ENCODE data around the gene PSTK.

PSTK gene

GRCh38 chr10:122988501-122988900 lies 8.3 kb downstream of the PSTK start:
- TF ChIP-seq EZH2phosphoT487 (IDR thresholded peaks at IDR 0.05; ENCODE audit: borderline replicate concordance): no peak
- no peak for TF ChIP-seq CTCF (conservative IDR thresholded peaks at IDR 0.05; ENCODE audit: low read length)
- H2AFZ ChIP-seq (ENCODE audit: low read length): no peak overlapping the region
- no peaks in the 10 kb centered on the region for H3K27me3 ChIP-seq (ENCODE audit: insufficient read depth, low read length, poor library complexity, severe bottlenecking)
- H3K9me3 ChIP-seq (ENCODE audit: insufficient read depth, low read depth, low read length): no peaks in the 10 kb centered on the region
- H3K4me1 ChIP-seq (ENCODE audit: insufficient read depth, low read length, poor library complexity, severe bottlenecking): no peaks in the 10 kb centered on the region
- H3K9me2 ChIP-seq (replicated peaks; ENCODE audit: low read depth, low read length): no peaks in the 10 kb centered on the region
- H3K4me2 ChIP-seq (ENCODE audit: low read depth, low read length, poor library complexity, severe bottlenecking): no peak overlapping the region
- H3K79me2 ChIP-seq (ENCODE audit: insufficient read depth, low read length): no peaks in the 10 kb centered on the region
- no peaks in the 10 kb centered on the region for H4K20me1 ChIP-seq (ENCODE audit: insufficient read depth, low read length, poor library complexity, severe bottlenecking)
- no peak overlapping the region for H3K9ac ChIP-seq (ENCODE audit: low read depth, low read length, poor library complexity, severe bottlenecking)
- H3K4me3 ChIP-seq (ENCODE audit: low read length, poor library complexity, severe bottlenecking): no peak overlapping the region
- H3K36me3 ChIP-seq (ENCODE audit: insufficient read depth, low read length): peaks cover 7% of the 10 kb centered on the region; the same call in 1 of the 2 replicates
- H3F3A ChIP-seq (ENCODE audit: low read depth): no peaks in the 10 kb centered on the region

GRCh38 chr10:122990278-122990677 lies 10.1 kb downstream of the PSTK start:
- H3K79me2 ChIP-seq (ENCODE audit: insufficient read depth, low read length): no peaks in the 10 kb centered on the region
- no peaks in the 10 kb centered on the region for H3K27me3 ChIP-seq (ENCODE audit: insufficient read depth, low read length, poor library complexity, severe bottlenecking)
- H3K9ac ChIP-seq (ENCODE audit: low read depth, low read length, poor library complexity, severe bottlenecking): no peak overlapping the region
- H4K20me1 ChIP-seq (ENCODE audit: insufficient read depth, low read length, poor library complexity, severe bottlenecking): no peaks in the 10 kb centered on the region
- TF ChIP-seq CTCF (conservative IDR thresholded peaks at IDR 0.05; ENCODE audit: low read length): no peak
- no peak for TF ChIP-seq EZH2phosphoT487 (IDR thresholded peaks at IDR 0.05; ENCODE audit: borderline replicate concordance)
- H3F3A ChIP-seq (ENCODE audit: low read depth): no peaks in the 10 kb centered on the region
- no peak overlapping the region for H3K4me2 ChIP-seq (ENCODE audit: low read depth, low read length, poor library complexity, severe bottlenecking)
- no peaks in the 10 kb centered on the region for H3K9me2 ChIP-seq (replicated peaks; ENCODE audit: low read depth, low read length)
- H2AFZ ChIP-seq (ENCODE audit: low read length): no peak overlapping the region
- no peaks in the 10 kb centered on the region for H3K9me3 ChIP-seq (ENCODE audit: insufficient read depth, low read depth, low read length)
- peaks cover 20% of the 10 kb centered on the region; the same call in 1 of the 2 replicates for H3K36me3 ChIP-seq (ENCODE audit: insufficient read depth, low read length)
- H3K4me3 ChIP-seq (ENCODE audit: low read length, poor library complexity, severe bottlenecking): no peak overlapping the region
- H3K4me1 ChIP-seq (ENCODE audit: insufficient read depth, low read length, poor library complexity, severe bottlenecking): no peaks in the 10 kb centered on the region

- no peaks in the 10 kb centered on the region; the same call in 1 of the 2 replicates for H3K79me2 ChIP-seq (ENCODE audit: insufficient read depth, low read length)
- no peaks in the 10 kb centered on the region for H4K20me1 ChIP-seq (ENCODE audit: insufficient read depth, low read length, poor library complexity, severe bottlenecking)
- no peaks in the 10 kb centered on the region for H3K27me3 ChIP-seq (ENCODE audit: insufficient read depth, low read length, poor library complexity, severe bottlenecking)
Observed at GRCh38 chr10:122992031-122992585, 11.9 kb downstream of the PSTK start.

More at GRCh38 chr10:122992031-122992585, 11.9 kb downstream of the PSTK start:
- TF ChIP-seq EZH2phosphoT487 (IDR thresholded peaks at IDR 0.05; ENCODE audit: borderline replicate concordance) (no peak), CTCF (conservative IDR thresholded peaks at IDR 0.05; ENCODE audit: low read length) (no peak)
- no peaks in the 10 kb centered on the region for H3K9me2 ChIP-seq (replicated peaks; ENCODE audit: low read depth, low read length)
- H3F3A ChIP-seq (ENCODE audit: low read depth): no peaks in the 10 kb centered on the region
- no peaks in the 10 kb centered on the region for H3K9me3 ChIP-seq (ENCODE audit: insufficient read depth, low read depth, low read length)
- H3K4me3 ChIP-seq (ENCODE audit: low read length, poor library complexity, severe bottlenecking): no peak overlapping the region
- H3K4me1 ChIP-seq (ENCODE audit: insufficient read depth, low read length, poor library complexity, severe bottlenecking): no peaks in the 10 kb centered on the region
- no peak overlapping the region for H3K4me2 ChIP-seq (ENCODE audit: low read depth, low read length, poor library complexity, severe bottlenecking)
- H3K36me3 ChIP-seq (ENCODE audit: insufficient read depth, low read length): peaks cover 35% of the 10 kb centered on the region
- no peak overlapping the region for H3K9ac ChIP-seq (ENCODE audit: low read depth, low read length, poor library complexity, severe bottlenecking)
- H2AFZ ChIP-seq (ENCODE audit: low read length): no peak overlapping the region
